Measurements from ENCODE around the gene TBCC. TPM values are rescaled to one million over a fixed set of nuclear protein-coding genes. Genes with fewer than 3 reads are reported as not detected.

TBCC gene
- total RNA-seq, 2 experiments from 2014 or later, result 78.0 to 136 TPM

DNA sequence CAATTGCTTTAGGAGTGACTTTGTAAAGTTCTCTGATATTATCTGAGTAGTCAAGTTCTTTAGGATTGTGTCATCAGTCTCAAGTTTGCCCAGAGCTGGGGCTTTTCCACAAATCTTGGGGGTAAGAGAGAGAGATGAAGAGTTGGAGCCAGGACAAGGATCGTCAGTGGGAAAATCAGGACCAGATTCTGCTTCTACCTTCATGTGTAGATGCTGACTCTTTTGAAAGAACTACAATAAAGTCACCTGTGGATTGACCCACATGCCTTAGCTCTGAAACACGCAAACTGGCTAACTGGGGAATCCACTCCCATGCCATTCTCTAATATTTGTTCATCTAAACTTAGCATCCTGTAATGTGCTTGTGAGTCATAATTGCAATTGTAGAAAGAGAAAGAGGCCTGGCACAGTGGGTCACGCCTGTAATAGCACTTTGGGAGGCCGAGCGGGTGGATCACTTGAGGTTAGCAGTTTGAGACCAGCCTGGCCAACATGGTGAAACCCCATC lies 20.3 kb upstream of the TBCC start:
- intact Hi-C loops (cut with micrococcal nuclease; ENCODE audit: unreplicated experiment), result no loop called here
- H3K4me2 ChIP-seq (ENCODE audit: low read length), result no peak overlapping the region

DNA sequence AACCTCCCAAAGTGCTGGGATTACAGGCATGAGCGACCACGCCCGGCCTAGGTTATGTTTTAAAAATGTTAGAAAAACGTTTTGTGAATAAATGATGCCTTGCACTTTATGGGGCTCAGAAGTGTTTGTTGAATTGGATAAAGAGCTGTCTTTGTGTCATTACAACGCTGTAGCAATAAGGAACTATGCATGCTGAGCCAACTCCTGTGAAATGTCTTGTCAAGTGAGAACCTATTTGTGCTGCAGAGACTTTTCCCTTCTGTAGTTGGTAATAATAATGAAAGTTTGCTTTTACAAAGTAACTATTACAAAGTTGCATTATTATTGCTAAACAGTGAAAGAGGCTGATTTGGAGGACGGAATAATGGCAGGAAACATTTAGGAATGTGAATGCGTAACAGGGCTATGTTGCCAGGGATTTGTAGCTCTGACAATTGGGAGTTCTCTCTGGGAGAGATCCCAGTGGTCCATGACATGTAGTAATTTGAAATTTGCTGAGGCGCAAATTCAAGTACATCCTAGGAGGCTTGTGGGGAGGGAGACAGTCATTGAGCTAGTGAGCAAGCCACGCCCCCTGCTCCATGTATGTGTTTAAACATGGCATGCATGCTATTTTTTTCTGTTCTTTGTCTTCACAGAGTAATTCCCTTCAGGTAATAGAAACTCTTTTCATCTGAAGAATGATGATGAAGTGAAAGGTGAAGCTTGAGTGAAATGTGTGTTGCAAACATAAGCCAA lies 19.2 kb upstream of the TBCC start:
- Histone ChIP-seq H3K79me2 (ENCODE audit: insufficient read depth, low read depth, low read length) (no peaks in the 10 kb centered on the region), H2AFZ (ENCODE audit: low read length) (no peak overlapping the region), H3K9me2 (ENCODE audit: insufficient read depth, low read length) (no peaks in the 10 kb centered on the region), H3K27ac (ENCODE audit: low read depth, low read length, poor library complexity, severe bottlenecking) (no peak overlapping the region), H3K9me3 (ENCODE audit: low read length) (no peaks in the 10 kb centered on the region), H3K4me1 (ENCODE audit: insufficient read depth, low read length, poor library complexity, severe bottlenecking) (peaks cover 10% of the 10 kb centered on the region), H3K4me2 (ENCODE audit: low read length) (no peak overlapping the region), H3K36me3 (ENCODE audit: insufficient read depth, low read length) (no peaks in the 10 kb centered on the region), H3K4me3 (ENCODE audit: low read depth, low read length, poor library complexity, severe bottlenecking) (no peak overlapping the region), H4K20me1 (ENCODE audit: insufficient read depth, low read length) (no peaks in the 10 kb centered on the region)
- no TSS peak for BruUV-seq (replicated peaks)
- ChIA-PET POLR2A (interaction anchor here (0.5 to 27.1 kb wide), 3 partner anchors 18 to 82 kb away, joined by 4 to 494 read pairs (median 5); partner anchors contain the start of gene TBCC), CTCF (ENCODE audit: unreplicated experiment) (no interaction called here)
- TF ChIP-seq EZH2phosphoT487 (IDR thresholded peaks at IDR 0.05; ENCODE audit: borderline replicate concordance, low read depth, low read length), result no peak
- TF ChIP-seq, protein P1, sequence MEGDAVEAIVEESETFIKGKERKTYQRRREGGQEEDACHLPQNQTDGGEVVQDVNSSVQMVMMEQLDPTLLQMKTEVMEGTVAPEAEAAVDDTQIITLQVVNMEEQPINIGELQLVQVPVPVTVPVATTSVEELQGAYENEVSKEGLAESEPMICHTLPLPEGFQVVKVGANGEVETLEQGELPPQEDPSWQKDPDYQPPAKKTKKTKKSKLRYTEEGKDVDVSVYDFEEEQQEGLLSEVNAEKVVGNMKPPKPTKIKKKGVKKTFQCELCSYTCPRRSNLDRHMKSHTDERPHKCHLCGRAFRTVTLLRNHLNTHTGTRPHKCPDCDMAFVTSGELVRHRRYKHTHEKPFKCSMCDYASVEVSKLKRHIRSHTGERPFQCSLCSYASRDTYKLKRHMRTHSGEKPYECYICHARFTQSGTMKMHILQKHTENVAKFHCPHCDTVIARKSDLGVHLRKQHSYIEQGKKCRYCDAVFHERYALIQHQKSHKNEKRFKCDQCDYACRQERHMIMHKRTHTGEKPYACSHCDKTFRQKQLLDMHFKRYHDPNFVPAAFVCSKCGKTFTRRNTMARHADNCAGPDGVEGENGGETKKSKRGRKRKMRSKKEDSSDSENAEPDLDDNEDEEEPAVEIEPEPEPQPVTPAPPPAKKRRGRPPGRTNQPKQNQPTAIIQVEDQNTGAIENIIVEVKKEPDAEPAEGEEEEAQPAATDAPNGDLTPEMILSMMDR (conservative IDR thresholded peaks at IDR 0.05; ENCODE audit: low read length), result no peak
- no peak for DNase-seq (ENCODE audit: low spot score)
- intact Hi-C loops (cut with micrococcal nuclease; ENCODE audit: unreplicated experiment), result no loop called here

More for the DNA sequence above, 20.3 kb upstream of the TBCC start:
- no peaks in the 10 kb centered on the region for H4K20me1 ChIP-seq (ENCODE audit: insufficient read depth, low read length)
- H3K79me2 ChIP-seq (ENCODE audit: insufficient read depth, low read depth, low read length), result no peaks in the 10 kb centered on the region
- no peak overlapping the region for H3K4me3 ChIP-seq (ENCODE audit: low read depth, low read length, poor library complexity, severe bottlenecking)
- no peaks in the 10 kb centered on the region for H3K36me3 ChIP-seq (ENCODE audit: insufficient read depth, low read length)
- H3K27ac ChIP-seq (ENCODE audit: low read depth, low read length, poor library complexity, severe bottlenecking), result no peak overlapping the region
- no TSS peak for BruUV-seq (replicated peaks)
- CTCF ChIA-PET (ENCODE audit: unreplicated experiment), result no interaction called here
- DNase-seq (ENCODE audit: low spot score), result no peak
- H2AFZ ChIP-seq (ENCODE audit: low read length), result no peak overlapping the region
- POLR2A ChIA-PET, result interaction anchor here (0.7 to 27.1 kb wide), 4 partner anchors 9 to 110 kb away, joined by 4 to 494 read pairs (median 5); partner anchors contain the start of gene TBCC
- no peaks in the 10 kb centered on the region for H3K9me3 ChIP-seq (ENCODE audit: low read length)
- H3K4me1 ChIP-seq (ENCODE audit: insufficient read depth, low read length, poor library complexity, severe bottlenecking), result peaks cover 20% of the 10 kb centered on the region
- TF ChIP-seq, protein P1 (conservative IDR thresholded peaks at IDR 0.05; ENCODE audit: low read length), result no peak
- TF ChIP-seq EZH2phosphoT487 (IDR thresholded peaks at IDR 0.05; ENCODE audit: borderline replicate concordance, low read depth, low read length), result no peak
- H3K9me2 ChIP-seq (ENCODE audit: insufficient read depth, low read length), result no peaks in the 10 kb centered on the region

- intact Hi-C loops (cut with micrococcal nuclease; ENCODE audit: unreplicated experiment), result no loop called here
- BruUV-seq (replicated peaks), result no TSS peak
- Histone ChIP-seq H3K4me1 (ENCODE audit: insufficient read depth, low read length, poor library complexity, severe bottlenecking) (peaks cover under 1% of the 10 kb centered on the region), H3K36me3 (ENCODE audit: insufficient read depth, low read length) (no peaks in the 10 kb centered on the region), H3K9me2 (ENCODE audit: insufficient read depth, low read length) (no peaks in the 10 kb centered on the region), H4K20me1 (ENCODE audit: insufficient read depth, low read length) (no peaks in the 10 kb centered on the region), H3K4me2 (ENCODE audit: low read length) (no peak overlapping the region), H3K4me3 (ENCODE audit: low read depth, low read length, poor library complexity, severe bottlenecking) (no peak overlapping the region), H3K79me2 (ENCODE audit: insufficient read depth, low read depth, low read length) (no peaks in the 10 kb centered on the region), H3K27ac (ENCODE audit: low read depth, low read length, poor library complexity, severe bottlenecking) (no peak overlapping the region), H3K9me3 (ENCODE audit: low read length) (no peaks in the 10 kb centered on the region), H2AFZ (ENCODE audit: low read length) (no peak overlapping the region)
- ChIA-PET CTCF (ENCODE audit: unreplicated experiment) (no interaction called here), POLR2A (interaction anchor here (0.5 to 2.5 kb wide), 2 partner anchors 8 to 167 kb away, joined by 5 to 9 read pairs; no protein-coding TSS in a partner anchor)
- DNase-seq (ENCODE audit: low spot score), result no peak
- no peak for TF ChIP-seq EZH2phosphoT487 (IDR thresholded peaks at IDR 0.05; ENCODE audit: borderline replicate concordance, low read depth, low read length)
- TF ChIP-seq, protein P1 (conservative IDR thresholded peaks at IDR 0.05; ENCODE audit: low read length), result no peak
Observed at GRCh38 chr6:42762950-42763349, 17.0 kb upstream of the TBCC start.

Data from OCI-LY7 (cell line).